ENCODE results near the gene DTNB. TPM values are rescaled to one million over a fixed set of nuclear protein-coding genes. Genes with fewer than 3 reads are reported as not detected.

DTNB gene
- total and polyA plus RNA-seq, 2 donors (not counting 1 experiment from before 2014, with no cell fraction given), result 25.7 to 37.3 TPM

DNA sequence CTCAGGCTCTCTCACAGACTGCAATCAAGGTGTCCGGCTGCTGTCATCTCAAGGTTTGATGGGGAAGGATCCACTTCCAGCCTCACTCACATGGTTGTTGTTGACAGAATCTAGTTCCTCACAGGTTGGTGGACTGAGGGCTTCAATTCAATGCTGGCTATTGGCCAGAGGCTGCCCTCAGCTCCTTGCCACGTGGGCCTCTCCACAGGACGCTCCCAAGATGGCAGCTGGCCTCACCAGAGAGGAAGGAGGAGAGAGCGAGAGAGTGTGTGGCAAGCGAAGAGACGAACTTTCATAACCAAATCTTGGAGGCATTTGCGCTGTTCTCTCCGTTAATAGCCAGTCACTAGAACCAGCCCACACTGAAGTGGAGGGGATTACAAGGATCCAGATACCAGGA is 318.1 kb downstream of the DTNB start:
- Histone ChIP-seq H4K20me1 (ENCODE audit: control insufficient read depth, insufficient read depth, low read length, poor library complexity, severe bottlenecking) (no peaks in the 10 kb centered on the region), H3K4me3 (ENCODE audit: control extremely low read depth in 1 of 5, extremely low read depth in 1 of 5, insufficient read depth in 1 of 5, low read depth in 2 of 5, low read length in 4 of 5) (no peak overlapping the region), H2AFZ (ENCODE audit: insufficient read depth, low read depth, low read length, poor library complexity, severe bottlenecking) (no peak overlapping the region), H3K9ac (ENCODE audit: low read length) (no peak overlapping the region), H3K4me1 (ENCODE audit: control insufficient read depth in 2 of 2, insufficient read depth in 2 of 2, low read length in 2 of 2) (peaks cover 0 to under 1% of the 10 kb centered on the region in 2 donors), H3K4me2 (replicated peaks; ENCODE audit: low read depth, low read length, poor library complexity, severe bottlenecking) (no peak overlapping the region), H3K79me2 (ENCODE audit: control insufficient read depth, insufficient read depth, low read length) (no peaks in the 10 kb centered on the region), H3K27me3 (replicated peaks in 1 of 4; ENCODE audit: control extremely low read depth in 1 of 4, control insufficient read depth in 3 of 4, insufficient read depth in 4 of 4, low read length in 3 of 4) (no peaks in the 10 kb centered on the region), H3K27ac (ENCODE audit: low read length in 2 of 2) (no peak overlapping the region), H3K9me3 (ENCODE audit: control extremely low read depth in 1 of 3, control insufficient read depth in 2 of 3, insufficient read depth in 1 of 3, low read length in 2 of 3) (peaks cover 0 to 9% (median 0%) of the 10 kb centered on the region in 3 donors), H3K36me3 (replicated peaks in 1 of 2; ENCODE audit: control extremely low read depth in 1 of 2, control insufficient read depth in 1 of 2, extremely low read depth in 1 of 2, insufficient read depth in 2 of 2, low read length in 1 of 2) (no peaks in the 10 kb centered on the region)
- TF ChIP-seq, protein P1, sequence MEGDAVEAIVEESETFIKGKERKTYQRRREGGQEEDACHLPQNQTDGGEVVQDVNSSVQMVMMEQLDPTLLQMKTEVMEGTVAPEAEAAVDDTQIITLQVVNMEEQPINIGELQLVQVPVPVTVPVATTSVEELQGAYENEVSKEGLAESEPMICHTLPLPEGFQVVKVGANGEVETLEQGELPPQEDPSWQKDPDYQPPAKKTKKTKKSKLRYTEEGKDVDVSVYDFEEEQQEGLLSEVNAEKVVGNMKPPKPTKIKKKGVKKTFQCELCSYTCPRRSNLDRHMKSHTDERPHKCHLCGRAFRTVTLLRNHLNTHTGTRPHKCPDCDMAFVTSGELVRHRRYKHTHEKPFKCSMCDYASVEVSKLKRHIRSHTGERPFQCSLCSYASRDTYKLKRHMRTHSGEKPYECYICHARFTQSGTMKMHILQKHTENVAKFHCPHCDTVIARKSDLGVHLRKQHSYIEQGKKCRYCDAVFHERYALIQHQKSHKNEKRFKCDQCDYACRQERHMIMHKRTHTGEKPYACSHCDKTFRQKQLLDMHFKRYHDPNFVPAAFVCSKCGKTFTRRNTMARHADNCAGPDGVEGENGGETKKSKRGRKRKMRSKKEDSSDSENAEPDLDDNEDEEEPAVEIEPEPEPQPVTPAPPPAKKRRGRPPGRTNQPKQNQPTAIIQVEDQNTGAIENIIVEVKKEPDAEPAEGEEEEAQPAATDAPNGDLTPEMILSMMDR (IDR thresholded peaks at IDR 0.05), result no peak
- TF ChIP-seq EZH2 (IDR thresholded peaks at IDR 0.05; ENCODE audit: borderline replicate concordance, insufficient read depth, low read depth, low read length, poor library complexity, severe bottlenecking), result no peak
- peaks cover 2% of the 10 kb centered on the region for H3K4me1 Mint-ChIP-seq
- whole genome bisulfite sequencing (ENCODE audit: insufficient coverage), result 86% methylated on average over 7 of the region's 8 CpGs
- peaks cover 19% of the 10 kb centered on the region for H3K27me3 Mint-ChIP-seq
- no peak for ATAC-seq (ENCODE audit: low read depth)
- no peak overlapping the region for H3K27ac Mint-ChIP-seq
- H3K4me3 Mint-ChIP-seq, result no peak overlapping the region
- DNase-seq, result no peak
- intact Hi-C loops (cut with micrococcal nuclease), result no loop called here
- ChIA-PET CTCF (no interaction called here), POLR2A (no interaction called here)
- H3K9me3 Mint-ChIP-seq (ENCODE audit: insufficient read depth), result peaks cover 2% of the 10 kb centered on the region

DNA sequence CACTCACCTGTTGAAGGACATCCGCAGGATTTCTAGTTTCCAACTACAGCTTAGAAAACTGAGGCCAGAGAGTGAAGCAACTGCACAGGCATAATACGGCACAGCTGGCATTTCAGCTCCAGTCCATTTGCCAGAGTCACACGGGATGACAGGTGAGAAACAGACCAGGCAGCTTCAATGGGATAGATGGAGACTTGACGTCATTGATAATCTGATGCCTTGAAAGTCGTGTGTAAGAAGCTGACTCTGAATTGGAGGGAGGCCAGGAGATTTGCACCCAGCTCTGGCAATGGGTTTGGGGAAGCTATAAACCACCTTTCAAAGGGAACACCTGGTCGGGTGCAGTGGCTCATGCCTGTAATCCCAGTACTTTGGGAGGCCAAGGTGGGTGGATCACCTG is 319.3 kb downstream of the DTNB start:
- intact Hi-C loops (cut with micrococcal nuclease), result no loop called here
- Mint-ChIP-seq H3K4me3 (no peak overlapping the region), H3K4me1 (peaks cover 8% of the 10 kb centered on the region), H3K27me3 (peaks cover 19% of the 10 kb centered on the region), H3K9me3 (ENCODE audit: insufficient read depth) (peaks cover 3% of the 10 kb centered on the region), H3K27ac (no peak overlapping the region)
- Histone ChIP-seq H3K79me2 (ENCODE audit: control insufficient read depth, insufficient read depth, low read length) (no peaks in the 10 kb centered on the region), H4K20me1 (ENCODE audit: control insufficient read depth, insufficient read depth, low read length, poor library complexity, severe bottlenecking) (no peaks in the 10 kb centered on the region), H3K4me2 (replicated peaks; ENCODE audit: low read depth, low read length, poor library complexity, severe bottlenecking) (no peak overlapping the region), H2AFZ (ENCODE audit: insufficient read depth, low read depth, low read length, poor library complexity, severe bottlenecking) (no peak overlapping the region), H3K9ac (ENCODE audit: low read length) (no peak overlapping the region), H3K4me1 (ENCODE audit: control insufficient read depth in 2 of 2, insufficient read depth in 2 of 2, low read length in 2 of 2) (peaks cover 6% of the 10 kb centered on the region in 2 donors), H3K9me3 (ENCODE audit: control extremely low read depth in 1 of 3, control insufficient read depth in 2 of 3, insufficient read depth in 1 of 3, low read length in 2 of 3) (peaks cover 0 to 13% (median 1%) of the 10 kb centered on the region in 3 donors), H3K27me3 (replicated peaks in 1 of 4; ENCODE audit: control extremely low read depth in 1 of 4, control insufficient read depth in 3 of 4, insufficient read depth in 4 of 4, low read length in 3 of 4) (no peaks in the 10 kb centered on the region), H3K36me3 (replicated peaks in 1 of 2; ENCODE audit: control extremely low read depth in 1 of 2, control insufficient read depth in 1 of 2, extremely low read depth in 1 of 2, insufficient read depth in 2 of 2, low read length in 1 of 2) (no peaks in the 10 kb centered on the region), H3K27ac (ENCODE audit: low read length in 2 of 2) (no peak overlapping the region), H3K4me3 (ENCODE audit: control extremely low read depth in 1 of 5, extremely low read depth in 1 of 5, insufficient read depth in 1 of 5, low read depth in 2 of 5, low read length in 4 of 5) (no peak overlapping the region)
- ChIA-PET POLR2A (interaction anchor here (0.6 kb wide), 1 partner anchor 47 kb away, joined by 3 read pairs; no protein-coding TSS in a partner anchor), CTCF (interaction anchor here (1.0 to 1.1 kb wide), 2 partner anchors 8 to 22 kb away, joined by 5 to 7 read pairs; no protein-coding TSS in a partner anchor)
- DNase-seq (no peak), ATAC-seq (ENCODE audit: low read depth) (no peak)
- TF ChIP-seq, protein P1 (IDR thresholded peaks at IDR 0.05), result no peak
- no peak for TF ChIP-seq EZH2 (IDR thresholded peaks at IDR 0.05; ENCODE audit: borderline replicate concordance, insufficient read depth, low read depth, low read length, poor library complexity, severe bottlenecking)
- WGBS (ENCODE audit: insufficient coverage), result 95% methylated on average over 5 of the region's 6 CpGs

Data from B cell (primary cell).